T-helper 2 cell treated with Interferon-gamma antibody and Interleukin-4, amounts not matched to agents 5 μg/mL and 100 μg/mL, for 36 hours (primary cell): ENCODE measurements around the gene IL17RC.
A peak's percentile ranks its signal among the peaks of the same experiment; 100 is the strongest.
"Not testable (repeated sequence)": the region's sequence is repeated elsewhere in the genome, so short reads cannot be mapped to it uniquely, and the experiment has no call there.

ENCODE experiments used
- DNase-seq: peaks from one replicate; pipeline ENCODE4 v3.0.0; 2021; ENCODE audit warnings: low spot score
- H3K27ac Mint-ChIP-seq: one replicate; pipeline ENCODE4 v1.8.0; 2021; ENCODE audit warnings: mild to moderate bottlenecking, mixed read lengths
- H3K27me3 Mint-ChIP-seq: one replicate; pipeline ENCODE4 v1.8.0; 2021; ENCODE audit warnings: low read depth, mixed read lengths
- H3K36me3 Mint-ChIP-seq: one replicate; pipeline ENCODE4 v1.8.0; 2021; ENCODE audit warnings: low read depth, mixed read lengths
- H3K4me1 Mint-ChIP-seq: one replicate; pipeline ENCODE4 v1.8.0; 2021; ENCODE audit warnings: low read depth, mixed read lengths
- H3K4me3 Mint-ChIP-seq: one replicate; pipeline ENCODE4 v1.8.0; 2022; ENCODE audit warnings: mild to moderate bottlenecking, moderate library complexity, mixed read lengths
- H3K9me3 Mint-ChIP-seq: one replicate; pipeline ENCODE4 v1.8.0; 2021; ENCODE audit warnings: mixed read lengths

Gene IL17RC

DNA sequence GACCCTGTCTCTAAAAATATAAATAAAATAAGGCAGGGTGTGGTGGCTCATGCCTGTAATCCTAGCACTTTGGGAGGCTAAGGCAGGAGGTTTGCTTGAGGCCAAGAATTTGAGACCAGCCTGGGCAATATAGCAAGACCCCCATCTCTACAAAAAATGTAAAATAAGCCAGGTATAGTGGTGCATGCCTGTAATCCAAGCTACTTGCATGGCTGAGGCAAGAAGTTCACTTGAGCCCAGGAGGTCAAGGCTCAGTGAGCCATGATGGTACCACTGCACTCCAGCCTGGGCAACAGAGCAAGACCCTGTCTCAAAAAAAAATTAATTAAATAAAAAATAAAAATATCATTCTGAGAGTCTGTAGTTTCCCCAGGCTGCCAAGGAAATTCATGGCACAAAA, 30.6 kb upstream of the IL17RC start:
- Mint-ChIP-seq H3K27ac (no peak overlapping the region), H3K36me3 (peaks cover 6% of the 10 kb centered on the region), H3K4me3 (no peak overlapping the region), H3K4me1 (peaks cover 6% of the 10 kb centered on the region), H3K27me3 (no peaks in the 10 kb centered on the region), H3K9me3 (no peaks in the 10 kb centered on the region)
- DNase-seq, result no peak

DNA sequence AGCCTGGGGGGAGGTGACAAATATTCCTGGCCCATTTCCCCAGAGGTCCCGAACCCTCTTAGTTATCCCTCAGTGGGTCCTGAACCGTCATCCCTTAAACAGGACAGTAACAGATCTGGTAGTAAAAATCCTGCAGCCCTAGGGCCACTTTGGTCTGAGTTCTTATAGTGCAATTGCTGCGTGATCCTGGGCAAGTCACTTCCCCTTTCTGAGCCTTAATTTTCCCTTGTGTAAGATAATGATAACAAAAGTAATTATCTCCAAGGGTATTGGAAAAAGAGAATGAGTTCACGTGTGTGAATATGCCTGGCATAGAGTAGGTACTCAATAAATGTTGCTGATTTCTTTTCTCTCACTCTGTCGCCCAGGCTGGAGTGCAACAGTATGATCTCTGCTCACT, 29.4 kb upstream of the IL17RC start:
- Mint-ChIP-seq H3K4me1 (peaks cover 13% of the 10 kb centered on the region), H3K4me3 (no peak overlapping the region), H3K27me3 (no peaks in the 10 kb centered on the region), H3K9me3 (no peaks in the 10 kb centered on the region), H3K36me3 (peaks cover 12% of the 10 kb centered on the region), H3K27ac (no peak overlapping the region)
- DNase-seq, result no peak

DNA sequence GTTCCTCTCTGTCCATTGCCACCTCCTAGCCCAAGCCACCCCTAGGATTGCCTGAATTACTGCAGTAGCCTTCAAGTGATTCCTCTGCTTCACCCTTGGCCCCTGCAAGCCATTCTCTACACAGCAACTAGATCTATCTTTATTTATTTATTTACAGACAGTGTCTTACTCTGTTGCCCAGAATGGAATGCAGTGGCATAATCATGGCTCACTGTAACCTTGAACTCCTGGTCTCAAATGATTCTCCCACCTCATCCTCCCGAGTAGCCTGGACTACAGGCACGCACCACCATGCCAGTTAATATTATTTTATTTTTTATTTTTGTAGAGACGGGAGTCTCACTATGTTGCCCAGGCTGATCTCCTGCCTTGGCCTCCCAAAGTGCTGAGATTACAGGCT, 28.4 kb upstream of the IL17RC start:
- no peak for DNase-seq
- Mint-ChIP-seq H3K36me3 (peaks cover 21% of the 10 kb centered on the region), H3K27ac (no peak overlapping the region), H3K27me3 (no peaks in the 10 kb centered on the region), H3K4me1 (peaks cover 21% of the 10 kb centered on the region), H3K9me3 (no peaks in the 10 kb centered on the region), H3K4me3 (no peak overlapping the region)

DNA sequence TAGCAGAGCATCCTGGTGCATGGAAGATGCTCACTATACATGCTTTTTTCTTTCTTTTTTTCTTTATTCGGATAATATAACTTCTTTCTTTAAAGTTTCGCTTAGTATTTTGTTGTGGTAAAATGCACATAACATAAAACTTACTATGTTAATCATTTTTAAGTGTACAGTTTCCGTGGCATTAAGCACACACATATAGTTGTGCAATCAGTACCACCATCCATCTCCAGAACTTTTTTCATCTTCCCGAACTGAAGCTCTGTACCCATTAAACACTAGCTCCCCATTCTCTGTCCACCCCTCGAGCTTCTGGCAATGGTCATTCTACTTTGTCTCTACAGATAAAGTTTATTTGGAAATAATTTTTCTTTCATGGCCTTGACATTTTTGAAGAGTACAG, 27.5 kb upstream of the IL17RC start:
- Mint-ChIP-seq H3K4me3 (no peak overlapping the region), H3K36me3 (peaks cover 28% of the 10 kb centered on the region), H3K27me3 (no peaks in the 10 kb centered on the region), H3K27ac (no peak overlapping the region), H3K4me1 (peaks cover 28% of the 10 kb centered on the region), H3K9me3 (no peaks in the 10 kb centered on the region)
- no peak for DNase-seq

DNA sequence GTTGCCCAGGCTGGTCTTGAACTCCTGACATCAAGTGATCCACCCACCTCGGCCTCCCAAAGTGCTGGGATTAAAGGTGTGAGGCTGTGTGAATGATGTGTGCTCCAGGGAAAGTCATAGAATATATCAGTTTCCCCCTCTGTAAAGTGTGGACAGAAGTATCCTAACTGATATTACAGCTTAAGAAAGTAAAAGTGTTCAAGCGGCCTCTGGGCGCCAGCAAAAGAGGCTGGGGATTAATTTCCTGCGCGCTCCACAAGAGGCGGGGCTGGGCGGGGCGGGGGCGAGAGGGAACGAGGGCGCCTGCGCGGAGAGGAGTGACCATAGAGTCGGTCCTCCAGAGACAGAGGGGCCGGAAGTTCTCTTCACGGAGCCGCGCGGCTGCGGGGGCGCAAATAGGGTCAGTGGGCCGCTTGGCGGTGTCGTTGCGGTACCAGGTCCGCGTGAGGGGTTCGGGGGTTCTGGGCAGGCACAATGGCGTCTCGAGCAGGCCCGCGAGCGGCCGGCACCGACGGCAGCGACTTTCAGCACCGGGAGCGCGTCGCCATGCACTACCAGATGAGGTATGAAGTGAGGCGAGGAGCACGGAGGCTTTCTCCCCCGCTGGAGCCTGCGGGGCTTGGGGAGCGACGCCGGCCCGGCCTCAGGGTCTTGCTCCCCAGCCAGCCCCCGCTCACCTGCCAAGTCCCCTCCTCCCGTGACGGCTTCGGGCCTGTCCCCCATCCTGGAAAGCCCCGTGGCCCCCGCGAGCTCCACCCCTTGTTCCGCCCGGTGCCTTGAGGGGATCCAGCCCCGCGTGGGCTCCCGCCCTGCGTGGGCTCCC, 26.4 kb upstream of the IL17RC start, which contains the start of gene JAGN1:
TSS of gene JAGN1 (plus strand) at position 362 of the 823 bp plus-strand sequence. CDS start at position 475, 113 bp downstream.
- H3K9me3 Mint-ChIP-seq, result no peaks in the 10 kb centered on the region
- peak within 1 kb of the TSS; percentile 98 for H3K27ac Mint-ChIP-seq
- peak; percentile 85 for DNase-seq
- H3K4me3 Mint-ChIP-seq, result peak within 1 kb of the TSS; percentile 99
- H3K36me3 Mint-ChIP-seq, result peaks cover 34% of the 10 kb centered on the region
- no peaks in the 10 kb centered on the region for H3K27me3 Mint-ChIP-seq
- H3K4me1 Mint-ChIP-seq, result peaks cover 34% of the 10 kb centered on the region

DNA sequence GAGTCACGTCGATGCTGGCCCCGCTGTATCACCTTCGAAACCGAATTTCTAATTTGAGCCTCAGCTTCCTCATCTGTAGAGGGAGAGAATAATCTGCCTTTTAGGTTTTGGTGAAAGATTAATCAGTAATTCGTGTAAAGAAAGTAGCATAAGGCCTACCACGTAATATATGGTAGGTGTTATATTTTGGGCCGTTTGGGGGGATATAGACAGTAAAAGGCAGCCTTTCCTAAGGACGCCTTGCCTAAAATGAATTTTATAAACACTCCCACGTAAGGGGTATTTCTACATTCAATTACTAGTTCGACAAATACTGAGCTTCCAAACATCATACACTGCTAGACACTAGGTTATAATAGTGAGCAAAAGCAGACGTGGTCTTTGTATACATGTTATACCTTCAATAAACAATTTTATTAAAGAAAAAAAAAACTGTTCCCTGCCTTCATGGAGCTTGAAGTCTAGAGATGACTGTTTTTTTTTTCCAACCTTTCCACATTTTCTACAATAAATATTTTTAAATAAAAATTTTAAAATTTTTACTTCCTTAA, 25.8 kb upstream of the IL17RC start:
- Mint-ChIP-seq H3K4me1 (peaks cover 34% of the 10 kb centered on the region), H3K9me3 (no peaks in the 10 kb centered on the region), H3K36me3 (peaks cover 34% of the 10 kb centered on the region), H3K27ac (peak overlapping the region; percentile 98), H3K27me3 (no peaks in the 10 kb centered on the region), H3K4me3 (peak overlapping the region; percentile 99)
- no peak for DNase-seq

DNA sequence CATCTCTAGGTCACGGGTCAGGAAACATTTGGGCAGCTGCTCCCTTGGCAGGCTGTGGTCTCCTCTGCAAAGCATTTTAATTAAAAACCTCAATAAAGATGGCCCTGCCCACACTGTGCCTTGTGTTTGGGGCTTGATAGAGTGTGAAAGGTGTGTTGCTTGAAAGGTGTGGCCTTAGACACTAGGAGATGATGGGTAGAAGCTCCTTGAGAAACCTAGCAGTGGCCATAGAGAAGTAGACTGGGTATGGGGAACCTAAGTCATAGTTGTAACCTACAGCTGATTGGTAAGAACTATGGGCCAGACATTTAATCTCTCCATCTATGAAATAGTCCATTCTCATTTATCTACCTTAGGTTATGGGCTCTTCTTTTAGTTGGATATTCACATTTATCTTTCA, 23.2 kb upstream of the IL17RC start:
- no peak for DNase-seq
- no peaks in the 10 kb centered on the region for H3K27me3 Mint-ChIP-seq
- no peaks in the 10 kb centered on the region for H3K9me3 Mint-ChIP-seq
- H3K4me1 Mint-ChIP-seq, result peaks cover 37% of the 10 kb centered on the region
- peaks cover 34% of the 10 kb centered on the region for H3K36me3 Mint-ChIP-seq
- H3K27ac Mint-ChIP-seq, result no peak overlapping the region
- H3K4me3 Mint-ChIP-seq, result peak overlapping the region; percentile 16

DNA sequence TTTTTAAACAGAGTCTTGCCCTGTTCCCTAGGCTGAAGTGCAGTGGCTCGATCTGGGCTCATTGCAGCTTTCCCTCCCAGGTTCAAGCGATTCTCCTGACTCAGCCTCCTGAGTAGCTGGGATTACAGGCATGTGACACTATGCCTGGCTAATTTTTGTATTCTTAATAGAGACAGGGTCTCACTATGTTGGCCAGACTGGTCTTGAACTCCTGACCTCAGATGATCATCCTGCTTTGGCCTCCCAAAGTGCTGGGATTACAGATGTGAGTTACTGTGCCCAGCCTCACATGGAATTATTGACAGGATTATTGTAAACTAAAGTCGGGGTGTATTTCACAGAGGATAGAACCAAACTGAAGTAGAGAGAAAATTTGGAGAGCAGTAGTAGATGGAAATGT, 21.2 kb upstream of the IL17RC start:
- H3K27ac Mint-ChIP-seq, H3K4me3 Mint-ChIP-seq, H3K27me3 Mint-ChIP-seq, H3K9me3 Mint-ChIP-seq, DNase-seq: not testable (repeated sequence)
- H3K36me3 Mint-ChIP-seq, result peaks cover 32% of the 10 kb centered on the region
- H3K4me1 Mint-ChIP-seq, result peaks cover 33% of the 10 kb centered on the region

DNA sequence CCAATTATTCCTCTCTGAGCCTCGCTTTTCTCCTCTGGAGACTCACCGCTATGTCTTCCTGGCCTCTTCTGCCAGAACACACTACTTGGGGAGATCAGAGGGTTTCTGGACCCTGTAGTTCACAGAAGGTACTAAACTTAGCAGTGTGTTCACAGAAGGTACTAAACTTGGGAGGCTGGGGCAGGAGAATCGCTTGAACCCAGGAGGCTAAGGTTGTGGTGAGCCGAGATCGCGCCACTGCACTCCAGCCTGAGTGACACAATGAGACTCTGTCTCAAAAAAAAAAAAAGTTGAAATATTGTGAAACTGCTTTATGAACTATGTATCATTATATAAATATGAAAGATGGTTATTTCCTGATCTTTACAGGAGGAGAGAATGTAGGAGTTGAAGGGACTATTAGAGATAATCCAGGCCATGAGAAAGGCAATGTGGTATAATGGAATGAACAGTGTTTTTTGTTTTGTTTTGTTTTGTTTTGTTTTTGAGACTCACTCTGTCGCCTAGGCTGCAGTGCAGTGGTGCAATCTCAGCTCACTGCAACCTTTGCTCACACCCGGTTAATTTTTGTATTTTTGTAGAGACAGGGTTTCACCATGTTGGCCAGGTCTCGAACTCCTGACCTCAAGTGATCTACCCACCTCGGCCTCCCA, 20.0 kb upstream of the IL17RC start:
- not testable (repeated sequence) for DNase-seq, H3K27ac Mint-ChIP-seq, H3K9me3 Mint-ChIP-seq, H3K27me3 Mint-ChIP-seq, H3K4me3 Mint-ChIP-seq
- H3K4me1 Mint-ChIP-seq, result peaks cover 33% of the 10 kb centered on the region
- H3K36me3 Mint-ChIP-seq, result peaks cover 25% of the 10 kb centered on the region

DNA sequence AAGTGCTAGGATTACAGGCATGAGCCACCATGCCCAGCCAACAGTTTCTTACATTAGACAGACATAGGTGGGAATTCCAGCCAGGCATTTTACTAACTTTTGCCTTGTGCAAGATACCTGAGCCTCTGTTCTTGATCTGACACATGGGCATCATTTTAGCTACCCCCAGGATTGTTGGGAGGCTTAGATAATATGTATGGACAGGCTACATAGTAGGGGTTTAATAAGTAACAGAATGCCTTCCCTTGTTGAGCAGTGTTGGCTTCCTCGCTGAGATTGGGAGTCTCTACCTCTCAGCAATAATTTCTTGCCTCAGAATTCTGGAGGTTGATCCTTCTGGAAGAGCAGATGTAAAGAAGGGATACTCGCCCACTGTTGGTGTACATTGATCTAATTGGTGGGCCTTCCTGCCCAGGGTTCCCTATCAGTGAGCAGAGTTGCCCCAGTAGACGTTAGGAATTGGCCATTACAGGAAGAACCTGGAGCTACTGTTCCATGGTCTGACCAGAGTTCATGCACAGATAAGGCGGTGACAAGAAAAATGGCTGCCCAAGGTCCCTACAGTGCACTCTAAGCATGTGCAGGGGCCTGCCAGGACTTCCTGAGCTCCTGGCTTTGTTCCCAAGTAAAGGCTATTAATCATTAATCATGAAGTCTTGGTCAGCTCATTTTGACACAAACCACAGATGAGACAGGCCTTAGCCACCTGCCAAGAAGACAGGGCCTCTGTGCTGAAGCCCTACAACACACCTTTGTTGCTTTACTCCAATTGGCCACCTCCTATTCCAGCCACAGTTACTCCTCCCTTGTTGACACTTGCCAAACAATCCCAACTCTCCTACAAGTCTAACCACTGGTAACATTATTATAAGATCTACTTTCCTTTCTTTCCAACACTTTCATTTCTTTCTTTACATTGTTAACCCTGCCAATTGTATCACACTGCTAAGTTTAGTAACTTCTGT, 19.2 kb upstream of the IL17RC start:
- H3K36me3 Mint-ChIP-seq, result peaks cover 20% of the 10 kb centered on the region
- no peaks in the 10 kb centered on the region for H3K9me3 Mint-ChIP-seq
- H3K4me3 Mint-ChIP-seq, result no peak overlapping the region
- DNase-seq, result no peak
- H3K4me1 Mint-ChIP-seq, result peaks cover 33% of the 10 kb centered on the region
- no peaks in the 10 kb centered on the region for H3K27me3 Mint-ChIP-seq
- no peak overlapping the region for H3K27ac Mint-ChIP-seq

DNA sequence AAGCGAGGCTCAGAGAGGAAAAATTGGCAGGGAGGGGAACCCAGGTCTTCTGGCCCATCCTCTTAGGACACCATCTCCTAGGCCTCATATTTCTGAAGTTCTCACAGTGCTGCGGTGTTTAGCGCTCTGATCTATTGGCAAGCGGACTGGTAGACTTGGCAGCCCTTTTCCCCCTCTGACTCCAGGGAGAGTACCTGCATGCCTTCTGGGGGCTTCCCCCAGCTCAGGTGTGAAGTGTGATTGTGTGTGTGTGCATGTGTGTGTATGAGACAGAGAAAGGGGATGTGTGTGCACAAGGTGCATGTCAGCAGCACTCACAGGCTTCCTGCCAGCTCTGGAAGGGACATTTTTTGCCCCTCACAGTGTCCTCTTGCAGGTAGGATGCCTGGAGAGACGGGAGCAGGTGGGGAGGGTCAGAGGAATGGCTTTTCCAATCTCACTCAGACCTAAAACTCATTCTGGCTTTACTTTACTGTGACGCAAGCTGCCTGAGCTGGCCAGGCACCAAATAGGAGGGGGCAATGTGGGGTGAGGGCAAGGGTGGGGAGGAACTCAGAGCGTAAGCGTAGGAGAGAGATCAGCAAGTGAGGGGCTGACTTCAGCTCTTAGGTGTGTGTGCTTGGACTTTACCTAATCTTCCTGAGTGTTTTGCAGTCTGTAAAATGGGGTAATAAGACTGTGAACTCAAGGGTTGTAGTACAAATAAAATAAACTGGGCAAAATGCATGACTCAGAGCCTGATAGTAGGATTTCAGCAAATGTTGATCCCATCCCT, 18.2 kb upstream of the IL17RC start:
- Mint-ChIP-seq H3K4me1 (peaks cover 34% of the 10 kb centered on the region), H3K4me3 (no peak overlapping the region)
- no peak for DNase-seq

DNA sequence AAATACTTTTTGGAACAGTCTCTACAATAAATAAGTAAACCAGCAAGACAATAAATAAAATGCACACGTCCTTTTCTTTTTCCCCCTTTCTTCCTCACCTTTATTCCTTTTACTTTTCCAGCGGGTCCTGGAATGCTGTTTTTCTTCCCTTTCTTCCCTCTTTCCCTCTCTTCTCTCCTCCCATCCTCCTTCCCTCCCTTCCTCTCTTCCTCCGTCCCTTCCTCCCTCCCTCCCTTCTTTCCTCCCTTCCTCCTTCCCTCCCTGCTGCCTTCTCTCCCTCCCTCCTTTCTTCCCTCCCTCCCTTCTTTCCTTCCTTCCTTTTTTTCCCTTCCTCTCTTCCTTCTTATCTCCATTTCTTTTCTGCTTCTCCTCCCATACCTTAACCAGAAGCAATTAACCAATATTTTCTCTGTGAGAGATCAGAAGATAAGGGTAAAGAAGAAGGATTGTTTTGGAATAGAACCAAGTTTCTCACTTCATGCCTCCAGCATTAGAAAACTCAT, 17.6 kb upstream of the IL17RC start:
- Mint-ChIP-seq H3K27ac (no peak overlapping the region), H3K4me1 (peaks cover 32% of the 10 kb centered on the region), H3K27me3 (no peaks in the 10 kb centered on the region), H3K9me3 (no peaks in the 10 kb centered on the region), H3K4me3 (no peak overlapping the region), H3K36me3 (peaks cover 6% of the 10 kb centered on the region)
- DNase-seq, result no peak

More for the DNA sequence above, 18.2 kb upstream of the IL17RC start:
- no peaks in the 10 kb centered on the region for H3K27me3 Mint-ChIP-seq
- H3K27ac Mint-ChIP-seq, result no peak overlapping the region
- H3K9me3 Mint-ChIP-seq, result no peaks in the 10 kb centered on the region
- H3K36me3 Mint-ChIP-seq, result peaks cover 12% of the 10 kb centered on the region

DNA sequence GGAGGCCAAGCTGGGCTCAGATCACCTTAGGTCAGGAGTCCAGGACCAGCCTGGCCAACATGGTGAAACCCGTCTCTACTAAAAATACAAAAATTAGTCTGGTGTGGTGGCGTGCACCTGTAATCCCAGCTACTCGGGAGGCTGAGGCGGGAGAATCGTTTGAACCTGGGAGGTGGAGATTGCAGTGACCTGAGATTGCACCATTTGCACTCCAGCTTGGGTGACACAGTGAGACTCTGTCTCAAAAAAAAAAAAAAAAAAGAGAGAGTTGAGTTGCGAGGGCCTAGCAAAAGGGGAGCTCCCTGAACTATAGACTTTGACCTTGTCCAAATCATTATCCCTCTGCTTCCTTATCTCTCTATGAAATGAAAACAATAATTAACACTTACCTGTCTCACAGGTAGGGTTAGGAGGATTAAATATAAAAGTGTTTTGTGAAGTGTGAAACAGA, 15.9 kb upstream of the IL17RC start:
- H3K27me3 Mint-ChIP-seq, H3K9me3 Mint-ChIP-seq, H3K4me3 Mint-ChIP-seq, DNase-seq, H3K27ac Mint-ChIP-seq, H3K36me3 Mint-ChIP-seq: not testable (repeated sequence)
- H3K4me1 Mint-ChIP-seq, result peaks cover 26% of the 10 kb centered on the region
